Measurements from ENCODE around the gene GTPBP1.
A peak's percentile ranks its signal among the peaks of the same experiment; 100 is the strongest.

GTPBP1 gene

DNA sequence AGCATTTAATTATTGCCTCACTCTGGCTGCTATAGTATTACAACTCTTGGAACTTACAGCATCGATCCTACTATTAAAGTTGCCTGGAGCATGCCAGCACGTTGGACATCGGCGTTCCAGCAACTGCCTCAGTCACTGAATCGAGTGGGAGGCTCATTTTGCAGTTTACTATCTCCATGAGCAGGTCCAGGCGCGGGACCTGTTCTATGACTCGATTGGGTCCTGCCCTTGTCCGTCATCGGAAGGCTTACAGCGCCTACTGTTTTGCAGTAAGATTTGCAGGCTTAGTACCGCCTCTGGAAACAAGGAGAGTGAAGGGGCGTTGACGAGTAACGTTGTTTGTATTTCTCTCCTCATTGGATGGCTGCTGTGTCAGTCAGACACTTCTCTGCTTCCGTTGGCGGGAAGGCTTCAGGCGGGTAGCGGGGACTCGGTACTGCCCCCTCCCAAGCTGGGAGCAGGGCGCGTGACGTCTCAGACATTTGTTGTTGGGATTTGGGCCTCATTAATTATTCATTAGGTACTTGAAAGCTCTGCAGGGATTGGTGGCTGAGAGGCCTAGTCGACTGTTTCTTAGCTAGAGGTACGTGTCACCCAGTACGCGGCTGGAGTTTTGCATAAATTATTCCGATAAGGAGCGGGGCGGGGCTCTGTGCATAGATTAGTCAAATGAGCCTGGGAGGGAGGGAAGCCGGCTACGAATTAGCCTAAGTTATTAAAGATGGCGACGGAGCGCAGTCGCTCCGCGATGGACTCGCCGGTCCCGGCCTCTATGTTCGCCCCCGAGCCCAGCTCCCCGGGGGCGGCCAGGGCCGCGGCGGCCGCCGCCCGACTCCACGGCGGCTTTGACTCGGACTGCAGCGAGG lies at the start of gene GTPBP1:
GTPBP1 (plus strand) TSS at position 710 of the 866 bp plus-strand sequence; CDS start at position 722, 12 bp downstream.
- peak; percentile 85 to 96 for DNase-seq (ENCODE audit: extremely low read depth in 1 of 2, low read depth in 1 of 2)

DNA sequence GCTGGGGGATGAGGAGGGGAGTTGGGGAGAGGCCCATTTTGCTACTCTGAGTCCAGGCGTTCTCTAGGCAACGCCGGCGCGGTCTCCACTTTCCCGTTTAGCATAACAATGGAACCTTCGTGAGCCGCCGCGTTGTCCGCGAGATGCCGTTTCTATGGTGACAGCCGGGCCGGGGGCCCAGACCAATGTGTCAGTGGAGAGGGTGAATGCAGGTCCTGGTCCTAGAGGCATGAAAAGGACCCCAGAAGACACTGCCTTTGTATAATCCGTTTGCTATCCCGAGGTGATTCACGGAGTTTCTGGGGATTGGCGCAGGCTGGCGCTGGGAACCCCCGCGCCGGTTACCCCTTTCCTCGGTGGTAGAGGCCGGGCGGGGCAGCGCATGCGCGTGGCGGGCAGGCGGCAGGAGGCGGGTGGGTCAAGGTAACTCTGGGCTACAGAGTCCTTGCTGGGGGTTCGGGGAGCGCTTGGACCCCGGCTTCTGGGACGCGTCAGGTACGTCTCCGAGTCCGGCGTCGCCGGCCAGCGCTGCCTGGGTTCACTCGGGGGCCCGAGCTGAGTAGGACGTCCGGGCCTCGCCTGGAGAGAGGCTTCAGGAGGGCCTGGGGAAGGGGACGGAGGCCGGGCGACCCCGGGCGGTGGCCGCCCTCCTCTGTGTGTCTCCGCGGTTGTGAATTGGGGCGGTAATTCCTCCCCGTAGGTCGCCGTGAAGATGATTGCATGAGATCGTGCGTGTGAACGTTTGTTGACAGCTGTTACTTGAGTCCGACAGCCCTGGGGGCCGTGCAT lies 49.3 kb upstream of the GTPBP1 start, which contains the start of the genes CBY1 and FAM227A:
CBY1 (plus strand) TSS at position 383 of the 789 bp plus-strand sequence. CDS start 11,417 bp downstream, outside the sequence.
FAM227A (minus strand) TSS at position 137 of the 789 bp plus-strand sequence. CDS start 6,224 bp downstream, outside the sequence.
- DNase-seq (ENCODE audit: extremely low read depth in 1 of 2, low read depth in 1 of 2), result peak; percentile 77

DNA sequence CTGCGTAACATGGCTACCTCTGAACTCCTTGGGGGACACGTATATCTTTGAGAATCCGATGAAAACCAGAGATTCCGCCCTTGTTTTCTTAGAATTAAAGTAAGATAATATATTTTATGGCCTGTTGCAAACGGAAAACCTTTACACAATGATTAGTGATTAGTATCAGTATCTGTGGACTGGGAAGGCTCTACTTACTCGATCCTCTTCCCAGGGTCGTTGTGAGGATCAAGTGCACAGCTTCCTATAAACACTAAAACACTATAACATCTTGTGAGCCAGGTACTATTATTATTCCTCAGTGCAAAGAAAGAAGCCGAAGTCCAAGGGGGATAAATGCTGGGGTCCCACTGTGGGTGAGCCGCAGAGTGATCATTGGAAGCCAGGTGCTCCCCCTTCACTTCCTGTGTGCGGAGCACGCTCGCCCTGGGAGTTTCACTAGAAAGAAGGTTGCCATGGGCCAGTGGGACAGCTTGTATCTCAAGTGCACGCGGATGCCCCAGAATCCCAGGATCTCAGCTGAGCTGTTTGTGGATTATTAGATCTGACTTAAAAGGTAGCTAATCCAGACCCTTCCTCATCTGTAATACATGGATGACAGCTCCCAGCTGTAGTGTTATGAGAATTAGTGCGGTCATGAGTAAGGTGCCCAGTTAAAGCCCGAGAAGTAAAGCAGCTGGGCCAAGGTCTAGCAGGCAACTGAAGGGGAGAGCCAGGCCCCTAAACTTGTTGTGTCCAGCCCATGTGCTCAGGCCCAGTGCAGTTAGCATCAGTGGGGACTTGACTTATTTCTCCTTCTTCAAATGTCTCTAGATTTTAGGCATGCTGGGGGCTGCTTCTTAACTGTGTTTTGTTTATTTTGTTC lies 48.5 kb upstream of the GTPBP1 start:
- peak; percentile 21 to 29 for DNase-seq (ENCODE audit: extremely low read depth in 1 of 2, low read depth in 1 of 2)

DNA sequence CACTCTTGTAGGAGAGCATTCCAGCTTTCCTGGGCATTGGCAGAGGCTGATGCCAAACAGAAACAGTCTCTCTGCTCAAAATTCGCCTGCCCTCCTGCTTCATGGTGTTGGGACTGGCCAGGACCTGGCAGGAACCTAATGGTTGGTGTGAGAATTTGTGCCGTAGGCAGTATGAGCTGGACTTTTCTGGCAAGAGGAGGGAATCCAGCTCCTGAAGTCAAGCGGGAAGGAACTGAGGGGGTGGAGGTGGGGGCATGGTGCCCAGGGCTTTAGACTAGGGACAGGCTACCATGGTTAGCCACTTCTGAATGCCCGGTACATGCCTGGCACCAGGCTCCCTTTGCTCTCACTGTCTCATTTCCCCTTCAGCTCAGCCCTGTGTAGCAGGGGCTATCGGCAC lies 30.9 kb upstream of the GTPBP1 start:
- no peak for DNase-seq (ENCODE audit: extremely low read depth in 1 of 2, low read depth in 1 of 2)

DNA sequence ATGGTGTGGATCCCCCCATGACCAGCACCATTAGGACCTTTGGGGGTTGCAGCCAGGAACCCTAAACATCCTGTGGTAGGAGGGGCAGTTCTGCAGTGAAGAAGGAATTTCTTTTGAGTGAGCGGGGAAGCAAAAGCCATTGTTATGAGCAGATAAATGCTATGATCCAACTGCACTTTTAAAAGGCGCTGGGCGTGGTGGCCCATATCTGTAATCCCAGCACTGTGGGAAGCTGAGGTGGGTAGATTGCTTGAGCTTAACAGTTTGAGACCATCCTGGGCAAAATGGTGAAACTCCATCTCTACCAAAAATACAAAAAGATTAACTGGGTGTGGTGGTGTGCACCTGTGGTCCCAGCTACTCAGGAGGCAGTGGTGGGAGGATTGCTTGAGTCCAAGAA lies 29.9 kb upstream of the GTPBP1 start:
- DNase-seq (ENCODE audit: extremely low read depth in 1 of 2, low read depth in 1 of 2), result no peak

DNA sequence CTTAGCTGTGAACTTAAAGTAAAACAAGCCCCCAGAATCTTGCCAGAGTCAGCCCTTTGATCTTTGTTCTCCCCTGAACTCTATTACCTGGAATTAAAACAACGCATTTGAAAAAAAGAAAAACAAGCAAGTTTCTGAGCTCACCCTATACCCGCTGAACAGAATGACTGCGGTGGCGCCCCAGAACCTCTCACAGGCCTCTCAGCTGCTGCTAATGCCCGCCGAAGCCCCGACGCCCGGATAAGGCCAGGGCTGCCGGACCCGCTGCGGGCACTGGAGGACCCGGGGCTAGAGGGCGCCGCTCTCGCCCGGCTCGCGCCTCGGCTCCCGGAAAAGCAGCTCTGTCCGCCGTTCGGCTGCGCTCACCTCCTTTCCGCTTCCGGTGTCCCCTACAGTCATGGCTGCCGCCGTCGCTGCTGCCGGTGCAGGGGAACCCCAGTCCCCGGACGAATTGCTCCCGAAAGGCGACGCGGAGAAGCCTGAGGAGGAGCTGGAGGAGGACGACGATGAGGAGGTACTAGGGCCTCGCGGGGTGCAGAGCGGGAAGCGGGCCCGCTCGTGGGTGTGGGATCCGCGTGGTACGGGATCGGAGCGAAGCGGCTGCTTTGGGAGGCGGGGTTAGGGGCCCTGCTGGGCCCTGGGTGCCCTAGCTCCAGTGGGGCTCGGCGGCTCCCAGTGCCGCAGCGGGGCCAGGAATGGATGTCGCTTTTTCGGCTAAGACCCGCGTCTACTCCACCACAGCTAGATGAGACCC lies 24.0 kb upstream of the GTPBP1 start, which contains the start of gene TOMM22:
TOMM22 (plus strand) TSS at position 376 of the 754 bp plus-strand sequence; CDS start at position 398, 22 bp downstream.
- DNase-seq (ENCODE audit: extremely low read depth in 1 of 2, low read depth in 1 of 2), result peak; percentile 77 to 80

DNA sequence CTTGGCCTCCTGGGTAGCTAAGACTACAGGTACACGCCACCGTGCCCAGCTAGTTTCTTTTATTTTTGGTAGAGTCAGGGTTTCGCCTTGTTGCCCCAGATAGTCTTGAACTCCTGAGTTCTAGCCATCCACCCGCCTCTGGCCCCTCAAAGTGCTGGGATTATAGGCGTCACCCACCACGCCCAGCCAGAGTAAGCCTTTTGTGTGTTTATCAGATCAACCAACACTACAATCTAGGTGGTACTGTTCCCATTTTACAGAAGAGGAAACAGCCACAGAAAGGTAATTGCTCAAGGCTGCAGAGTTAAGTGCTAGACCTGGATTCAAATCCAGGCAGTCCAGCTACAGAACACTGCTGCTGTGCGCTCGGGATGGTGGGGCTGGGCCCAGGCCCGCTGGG lies 20.8 kb upstream of the GTPBP1 start:
- DNase-seq (ENCODE audit: extremely low read depth in 1 of 2, low read depth in 1 of 2), result no peak

DNA sequence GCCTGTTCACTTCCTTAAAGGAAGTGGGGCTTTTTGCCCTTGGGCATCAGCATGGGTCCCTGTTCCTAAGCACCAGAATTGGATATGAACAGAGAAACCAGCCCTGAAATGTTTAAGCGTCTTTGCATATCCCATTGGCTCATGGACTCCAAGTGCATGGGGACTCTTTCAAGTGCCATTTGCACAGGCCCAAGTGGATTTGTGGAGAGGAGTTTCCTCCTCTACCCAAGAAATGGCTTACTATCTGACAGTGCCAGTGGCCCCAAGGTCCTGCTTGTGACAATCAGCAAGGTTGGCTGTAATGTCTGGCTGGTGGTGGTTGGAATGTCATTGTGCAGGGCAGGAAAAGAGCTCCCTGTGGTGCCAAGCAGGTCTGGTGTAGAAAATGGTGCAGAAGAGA lies 20.0 kb upstream of the GTPBP1 start:
- no peak for DNase-seq (ENCODE audit: extremely low read depth in 1 of 2, low read depth in 1 of 2)

DNA sequence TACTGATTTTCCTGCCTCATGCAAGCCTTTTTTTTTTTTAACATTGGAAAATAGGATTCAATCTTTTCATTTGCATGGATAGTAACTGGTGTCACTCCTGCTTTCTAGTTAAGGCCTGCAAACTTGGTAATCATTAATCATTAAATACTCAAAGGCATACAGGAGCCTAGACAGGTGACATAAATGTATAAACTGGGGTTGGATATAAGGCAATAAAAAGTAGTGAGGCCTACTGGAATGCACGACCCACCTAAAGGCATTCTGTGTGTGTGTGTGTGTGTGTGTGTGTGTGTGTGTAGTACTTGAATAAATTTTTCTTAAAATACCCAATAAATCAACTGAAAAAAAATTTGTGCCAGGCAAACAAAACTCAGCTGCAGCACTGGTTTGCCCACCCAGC lies 16.1 kb upstream of the GTPBP1 start:
- no peak for DNase-seq (ENCODE audit: extremely low read depth in 1 of 2, low read depth in 1 of 2)

DNA sequence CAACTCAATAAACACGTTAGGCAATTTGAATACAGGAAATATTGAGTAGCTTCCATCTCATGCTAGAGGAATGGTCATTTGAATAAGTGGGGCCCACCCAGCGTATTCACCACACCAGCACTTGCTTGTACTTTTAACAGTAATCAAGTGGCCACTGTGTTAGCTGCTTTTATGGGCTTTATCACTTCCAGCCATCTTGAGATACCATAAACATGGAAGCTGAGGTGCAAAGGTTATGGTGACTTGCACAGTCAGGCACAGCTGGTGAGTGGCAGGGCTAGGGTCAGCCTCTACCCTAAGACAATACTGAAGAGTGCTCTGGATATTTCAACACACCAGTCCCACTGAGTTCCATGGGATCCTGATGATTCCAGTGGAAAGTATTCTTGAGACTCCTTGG lies 11.7 kb upstream of the GTPBP1 start:
- no peak for DNase-seq (ENCODE audit: extremely low read depth in 1 of 2, low read depth in 1 of 2)

DNA sequence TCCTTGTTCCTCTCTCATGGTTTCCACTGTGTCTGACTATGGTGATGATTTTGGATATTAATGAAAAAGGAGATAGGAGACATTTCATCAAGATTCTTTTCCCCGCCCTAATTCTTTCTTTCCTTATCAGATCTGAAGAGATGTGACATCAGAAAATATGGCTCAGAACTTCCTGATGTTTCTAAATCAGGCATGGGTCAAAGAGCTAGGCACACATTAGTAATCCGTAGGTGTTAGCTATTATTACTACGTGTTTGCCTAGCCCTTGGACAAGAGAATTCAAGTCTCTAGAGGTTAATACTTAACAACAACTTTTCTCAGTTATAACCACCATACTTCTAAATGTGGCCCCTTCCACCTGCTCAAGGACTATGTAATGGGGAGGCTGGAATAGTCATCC lies 10.8 kb upstream of the GTPBP1 start:
- DNase-seq (ENCODE audit: extremely low read depth in 1 of 2, low read depth in 1 of 2), result no peak

DNA sequence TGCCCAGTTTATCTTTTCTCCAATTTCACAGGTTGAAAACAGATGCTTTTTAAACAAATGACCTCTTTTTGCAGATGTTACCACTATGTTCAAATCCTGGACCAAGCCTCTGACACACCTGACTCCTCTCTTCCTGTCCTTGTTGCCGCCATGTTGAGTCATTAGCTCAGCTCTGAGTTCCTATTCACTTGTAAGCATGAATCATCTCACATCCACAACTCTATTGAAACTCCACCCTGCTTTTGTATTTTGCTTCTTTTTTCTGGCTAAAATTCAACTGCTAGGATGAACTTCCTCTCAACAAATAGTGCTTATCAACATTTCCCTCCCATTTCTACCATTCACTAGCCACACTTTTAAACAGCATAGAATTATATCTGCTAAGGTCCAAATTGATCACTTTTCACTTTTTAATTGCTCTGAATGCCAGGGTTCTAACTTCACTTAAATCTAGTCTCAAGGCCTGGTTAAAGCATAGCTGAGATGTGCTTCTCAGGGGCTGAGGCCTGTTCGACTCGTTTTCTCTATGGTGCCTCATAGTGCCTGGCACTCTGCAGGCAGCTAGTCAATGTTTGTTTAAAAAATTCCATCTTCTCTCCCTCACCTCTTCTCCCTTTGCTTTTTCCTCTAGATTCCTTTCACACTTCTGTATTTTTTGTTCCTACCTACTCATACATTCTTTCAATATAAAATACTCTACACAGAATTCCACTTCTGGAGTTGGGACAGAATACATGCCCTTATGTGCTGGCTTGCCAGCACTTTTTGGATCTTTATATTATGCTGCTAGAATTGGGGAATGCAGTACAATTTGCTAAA lies 8.9 kb upstream of the GTPBP1 start:
- peak in 1 of 2 donors; percentile 55 for DNase-seq (ENCODE audit: extremely low read depth in 1 of 2, low read depth in 1 of 2)

DNA sequence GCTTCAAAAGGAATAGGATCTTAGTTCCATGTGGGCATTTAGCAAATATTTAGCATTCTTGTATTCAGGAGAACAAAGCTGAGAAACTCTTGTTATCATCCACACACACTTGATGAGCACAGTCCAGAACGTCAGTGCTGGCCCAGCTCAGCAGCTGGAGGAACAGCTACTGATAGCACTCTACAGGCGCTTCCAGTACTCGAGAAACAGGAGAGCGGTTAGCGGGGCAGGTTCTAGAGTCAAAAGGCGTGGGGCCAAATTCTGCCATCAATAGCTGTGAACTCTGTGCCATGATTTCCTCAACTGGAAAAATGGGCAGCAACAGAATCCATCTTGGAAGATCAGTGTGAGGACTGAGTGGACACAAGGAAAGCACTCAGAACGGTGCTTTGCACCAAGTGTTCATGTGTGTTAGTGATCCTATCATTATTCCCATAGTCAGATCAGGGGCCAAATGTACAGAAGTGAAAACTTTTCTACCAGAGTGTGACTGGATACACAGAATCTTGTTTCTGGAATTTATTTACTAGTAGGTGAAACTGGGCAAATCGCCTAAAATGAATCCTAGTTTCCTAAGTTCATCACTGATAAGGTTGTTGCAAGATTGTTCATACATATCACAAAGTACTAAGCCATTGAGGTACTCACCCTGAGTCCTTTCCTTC lies 8.2 kb upstream of the GTPBP1 start:
- no peak for DNase-seq (ENCODE audit: extremely low read depth in 1 of 2, low read depth in 1 of 2)

DNA sequence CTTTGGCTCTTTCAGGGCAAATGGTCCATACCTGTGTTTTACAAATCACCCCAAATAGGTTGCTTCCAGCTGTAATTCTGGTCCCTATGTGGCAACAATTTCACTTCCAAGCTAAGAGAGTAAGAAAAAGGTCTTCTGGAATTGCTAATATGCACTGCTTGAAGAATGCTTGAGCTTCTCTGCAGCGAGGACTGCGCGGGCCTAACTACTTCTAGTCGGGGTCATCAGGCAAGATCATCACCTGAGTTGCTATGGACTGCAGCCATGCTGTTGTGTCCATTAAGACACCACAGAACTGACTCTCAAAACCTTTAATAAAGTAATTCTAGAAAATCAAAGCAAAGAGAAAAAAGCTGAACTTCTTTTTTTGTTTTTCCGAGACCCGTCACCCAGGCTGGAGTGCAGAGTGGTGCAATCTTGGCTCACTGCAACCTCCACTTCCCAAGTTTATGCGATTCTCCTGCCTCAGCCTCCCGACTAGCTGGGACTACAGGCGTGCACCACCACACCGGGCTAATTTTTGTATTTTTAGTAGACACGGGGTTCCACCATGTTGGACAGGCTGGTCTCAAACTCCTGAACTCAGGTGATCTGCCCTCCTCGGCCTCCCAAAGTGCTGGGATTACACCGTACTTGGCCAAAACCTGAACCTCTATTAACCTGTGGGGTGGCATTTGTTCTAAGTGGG lies 7.2 kb upstream of the GTPBP1 start:
- DNase-seq (ENCODE audit: extremely low read depth in 1 of 2, low read depth in 1 of 2), result no peak

DNA sequence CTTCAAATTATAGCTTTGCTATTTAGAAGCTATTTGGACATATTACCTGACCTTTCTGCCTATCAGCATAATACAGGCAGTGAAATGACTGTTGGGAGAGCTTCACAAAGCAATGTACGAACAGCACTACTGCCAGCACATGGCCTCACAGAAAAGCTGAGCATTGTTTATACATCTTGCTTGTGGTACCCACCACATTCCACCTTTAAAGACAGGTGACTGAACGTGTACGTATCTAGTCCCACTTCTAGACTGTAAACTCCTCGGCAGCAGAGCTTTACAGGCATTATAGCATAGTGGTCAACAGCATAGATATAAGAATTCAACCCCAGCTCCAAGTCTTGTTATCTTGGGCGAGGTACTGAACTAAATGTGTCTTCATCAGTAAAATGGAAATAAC lies 6.6 kb upstream of the GTPBP1 start:
- no peak for DNase-seq (ENCODE audit: extremely low read depth in 1 of 2, low read depth in 1 of 2)

DNA sequence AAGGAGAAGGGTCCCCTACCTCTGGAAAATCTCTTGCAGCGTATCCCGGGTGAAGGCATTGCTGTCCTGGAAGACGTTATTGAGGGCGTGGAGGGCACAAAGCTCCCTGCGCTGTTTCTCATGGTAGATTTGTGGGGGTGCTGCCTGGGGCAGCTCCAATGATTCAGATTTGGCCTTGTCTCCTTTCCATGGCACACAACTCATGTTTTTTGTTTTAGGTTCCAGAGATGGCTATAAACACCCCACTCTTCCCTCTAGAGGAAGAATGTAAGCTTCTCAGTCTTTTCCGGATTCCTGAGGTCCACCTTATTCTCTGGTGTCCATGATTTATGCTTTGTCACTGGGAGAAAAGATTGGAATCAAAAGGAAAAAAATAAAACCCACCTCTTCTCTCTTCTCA lies 6.0 kb upstream of the GTPBP1 start:
- DNase-seq (ENCODE audit: extremely low read depth in 1 of 2, low read depth in 1 of 2), result no peak

DNA sequence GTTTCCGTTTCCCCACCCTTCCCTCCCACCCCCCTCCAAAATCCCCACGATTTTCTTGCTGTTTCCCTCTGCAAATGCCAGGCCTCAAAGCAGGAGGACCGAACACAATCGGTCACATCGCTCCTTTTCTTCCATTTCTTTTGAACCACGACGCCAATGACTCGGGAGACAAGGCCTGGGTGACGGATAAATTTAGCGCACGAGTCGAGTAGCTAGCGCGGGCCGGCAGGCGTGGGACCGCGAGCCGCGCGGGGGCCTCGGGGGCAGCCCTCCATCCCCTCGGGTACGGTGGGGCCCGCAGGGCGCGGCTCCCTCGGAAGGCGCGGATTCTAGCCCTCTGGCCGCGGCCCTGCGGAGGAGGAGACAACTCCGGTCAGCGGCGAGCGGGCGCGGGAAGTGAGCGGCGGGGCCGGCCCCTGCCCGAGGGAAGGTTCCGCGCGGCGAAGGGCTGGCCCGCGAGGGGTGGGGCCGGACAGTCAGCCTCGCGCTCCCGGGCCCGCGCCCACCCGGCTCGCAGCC lies 5.4 kb upstream of the GTPBP1 start:
- DNase-seq (ENCODE audit: extremely low read depth in 1 of 2, low read depth in 1 of 2), result no peak
